ENCODE results near the gene FAM3D.

FAM3D gene

DNA sequence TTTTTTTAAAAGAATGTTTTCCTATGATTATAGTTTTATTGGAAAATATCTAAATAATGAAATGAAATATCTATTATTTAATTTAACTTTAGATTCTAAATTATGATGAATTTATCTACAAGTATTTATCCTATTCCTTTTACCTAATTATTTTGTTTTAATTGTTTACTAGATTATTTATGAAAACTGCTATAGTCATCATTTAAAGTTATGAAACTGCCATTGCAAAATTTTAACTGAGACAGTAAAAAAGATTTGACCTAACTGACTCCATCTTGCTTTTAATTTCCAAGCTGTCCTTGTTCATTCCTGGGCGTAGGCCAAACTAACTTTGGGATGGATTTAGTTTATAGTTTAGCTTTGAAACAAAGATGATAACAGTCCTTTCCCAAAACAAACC lies 25.9 kb upstream of the FAM3D start:
- H3K9me2 ChIP-seq (replicated peaks; ENCODE audit: low read depth, low read length), result no peaks in the 10 kb centered on the region
- TF ChIP-seq, protein P1, sequence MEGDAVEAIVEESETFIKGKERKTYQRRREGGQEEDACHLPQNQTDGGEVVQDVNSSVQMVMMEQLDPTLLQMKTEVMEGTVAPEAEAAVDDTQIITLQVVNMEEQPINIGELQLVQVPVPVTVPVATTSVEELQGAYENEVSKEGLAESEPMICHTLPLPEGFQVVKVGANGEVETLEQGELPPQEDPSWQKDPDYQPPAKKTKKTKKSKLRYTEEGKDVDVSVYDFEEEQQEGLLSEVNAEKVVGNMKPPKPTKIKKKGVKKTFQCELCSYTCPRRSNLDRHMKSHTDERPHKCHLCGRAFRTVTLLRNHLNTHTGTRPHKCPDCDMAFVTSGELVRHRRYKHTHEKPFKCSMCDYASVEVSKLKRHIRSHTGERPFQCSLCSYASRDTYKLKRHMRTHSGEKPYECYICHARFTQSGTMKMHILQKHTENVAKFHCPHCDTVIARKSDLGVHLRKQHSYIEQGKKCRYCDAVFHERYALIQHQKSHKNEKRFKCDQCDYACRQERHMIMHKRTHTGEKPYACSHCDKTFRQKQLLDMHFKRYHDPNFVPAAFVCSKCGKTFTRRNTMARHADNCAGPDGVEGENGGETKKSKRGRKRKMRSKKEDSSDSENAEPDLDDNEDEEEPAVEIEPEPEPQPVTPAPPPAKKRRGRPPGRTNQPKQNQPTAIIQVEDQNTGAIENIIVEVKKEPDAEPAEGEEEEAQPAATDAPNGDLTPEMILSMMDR (conservative IDR thresholded peaks at IDR 0.05; ENCODE audit: low read length), result no peak
- no peak for TF ChIP-seq EZH2phosphoT487 (IDR thresholded peaks at IDR 0.05; ENCODE audit: borderline replicate concordance)
- no peak overlapping the region for H2AFZ ChIP-seq (ENCODE audit: low read length)
- no peak overlapping the region for H3K4me3 ChIP-seq (ENCODE audit: low read length, poor library complexity, severe bottlenecking)
- no peak overlapping the region for H3K9ac ChIP-seq (ENCODE audit: low read depth, low read length, poor library complexity, severe bottlenecking)
- H3K27me3 ChIP-seq (ENCODE audit: insufficient read depth, low read length, poor library complexity, severe bottlenecking), result no peaks in the 10 kb centered on the region
- peaks cover 13% of the 10 kb centered on the region; the same call in 1 of the 2 replicates for H3K9me3 ChIP-seq (ENCODE audit: insufficient read depth, low read depth, low read length)
- H3K36me3 ChIP-seq (ENCODE audit: insufficient read depth, low read length), result no peaks in the 10 kb centered on the region
- no peak overlapping the region for H3K4me2 ChIP-seq (ENCODE audit: low read depth, low read length, poor library complexity, severe bottlenecking)
- peaks cover 12% of the 10 kb centered on the region for H3K4me1 ChIP-seq (ENCODE audit: insufficient read depth, low read length, poor library complexity, severe bottlenecking)
- no peaks in the 10 kb centered on the region for H3F3A ChIP-seq (ENCODE audit: low read depth)
- no peaks in the 10 kb centered on the region for H3K79me2 ChIP-seq (ENCODE audit: insufficient read depth, low read length)
- no peaks in the 10 kb centered on the region for H4K20me1 ChIP-seq (ENCODE audit: insufficient read depth, low read length, poor library complexity, severe bottlenecking)

DNA sequence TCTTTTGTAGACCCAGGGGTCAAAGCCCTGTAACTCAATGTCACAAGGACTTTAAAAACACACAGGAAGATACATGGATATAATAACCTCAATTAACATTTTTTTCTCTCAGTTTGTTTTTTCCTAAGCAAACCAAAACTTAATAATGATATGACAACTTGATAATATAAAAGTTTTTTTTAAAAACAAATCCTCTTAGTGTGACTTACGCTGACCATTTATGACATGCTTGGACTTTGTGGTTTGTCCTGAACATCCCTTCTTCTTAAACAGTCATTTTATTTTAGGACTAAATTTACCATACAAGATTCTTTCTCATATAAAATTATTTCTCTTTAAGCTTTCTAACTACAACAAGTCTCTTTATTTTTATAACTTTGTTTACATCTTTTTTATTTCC lies 25.4 kb upstream of the FAM3D start:
- Histone ChIP-seq H3F3A (ENCODE audit: low read depth) (no peaks in the 10 kb centered on the region), H3K4me1 (ENCODE audit: insufficient read depth, low read length, poor library complexity, severe bottlenecking) (peaks cover 12% of the 10 kb centered on the region), H2AFZ (ENCODE audit: low read length) (no peak overlapping the region), H3K9ac (ENCODE audit: low read depth, low read length, poor library complexity, severe bottlenecking) (no peak overlapping the region), H3K9me3 (ENCODE audit: insufficient read depth, low read depth, low read length) (peaks cover 13% of the 10 kb centered on the region; the same call in 1 of the 2 replicates), H3K4me3 (ENCODE audit: low read length, poor library complexity, severe bottlenecking) (no peak overlapping the region), H4K20me1 (ENCODE audit: insufficient read depth, low read length, poor library complexity, severe bottlenecking) (no peaks in the 10 kb centered on the region), H3K79me2 (ENCODE audit: insufficient read depth, low read length) (no peaks in the 10 kb centered on the region), H3K27me3 (ENCODE audit: insufficient read depth, low read length, poor library complexity, severe bottlenecking) (no peaks in the 10 kb centered on the region), H3K4me2 (ENCODE audit: low read depth, low read length, poor library complexity, severe bottlenecking) (no peak overlapping the region), H3K9me2 (replicated peaks; ENCODE audit: low read depth, low read length) (no peaks in the 10 kb centered on the region), H3K36me3 (ENCODE audit: insufficient read depth, low read length) (no peaks in the 10 kb centered on the region)
- TF ChIP-seq EZH2phosphoT487 (IDR thresholded peaks at IDR 0.05; ENCODE audit: borderline replicate concordance), result no peak
- TF ChIP-seq, protein P1 (conservative IDR thresholded peaks at IDR 0.05; ENCODE audit: low read length), result no peak

DNA sequence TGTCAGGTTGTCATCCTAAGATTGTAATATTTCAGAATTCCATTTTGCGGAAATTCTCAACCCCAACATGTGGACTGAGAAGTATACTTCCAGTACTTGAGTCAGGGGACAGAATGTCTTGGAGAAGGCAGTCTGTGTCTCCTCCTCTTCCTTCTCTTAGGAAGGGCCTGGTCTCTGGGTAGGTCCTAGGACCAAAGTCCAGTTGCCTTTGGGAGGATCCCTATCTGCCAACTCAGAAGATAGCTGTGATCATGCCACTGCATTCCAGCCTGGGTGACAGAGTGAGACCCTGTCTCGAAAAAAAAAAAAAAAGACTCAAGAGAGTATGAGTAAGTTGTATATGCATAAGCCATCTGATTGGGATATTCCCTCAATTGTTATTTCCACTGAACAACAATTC lies 23.9 kb upstream of the FAM3D start:
- Histone ChIP-seq H3F3A (ENCODE audit: low read depth) (no peaks in the 10 kb centered on the region), H4K20me1 (ENCODE audit: insufficient read depth, low read length, poor library complexity, severe bottlenecking) (no peaks in the 10 kb centered on the region), H3K9ac (ENCODE audit: low read depth, low read length, poor library complexity, severe bottlenecking) (no peak overlapping the region), H3K4me2 (ENCODE audit: low read depth, low read length, poor library complexity, severe bottlenecking) (no peak overlapping the region), H3K36me3 (ENCODE audit: insufficient read depth, low read length) (no peaks in the 10 kb centered on the region), H2AFZ (ENCODE audit: low read length) (no peak overlapping the region), H3K4me1 (ENCODE audit: insufficient read depth, low read length, poor library complexity, severe bottlenecking) (peaks cover 3% of the 10 kb centered on the region), H3K79me2 (ENCODE audit: insufficient read depth, low read length) (no peaks in the 10 kb centered on the region), H3K9me3 (ENCODE audit: insufficient read depth, low read depth, low read length) (peaks cover 13% of the 10 kb centered on the region; the same call in 1 of the 2 replicates), H3K9me2 (replicated peaks; ENCODE audit: low read depth, low read length) (no peaks in the 10 kb centered on the region), H3K27me3 (ENCODE audit: insufficient read depth, low read length, poor library complexity, severe bottlenecking) (no peaks in the 10 kb centered on the region), H3K4me3 (ENCODE audit: low read length, poor library complexity, severe bottlenecking) (no peak overlapping the region)
- TF ChIP-seq, protein P1 (conservative IDR thresholded peaks at IDR 0.05; ENCODE audit: low read length), result no peak
- TF ChIP-seq EZH2phosphoT487 (IDR thresholded peaks at IDR 0.05; ENCODE audit: borderline replicate concordance), result no peak

Data from Loucy (cell line).